Left hindlimb (tissue), 1 donor: ENCODE data around the gene APBA1.
A peak's percentile ranks its signal among the peaks of the same experiment; 100 is the strongest.

ENCODE experiments used
- DNase-seq: peaks from one replicate; pipeline ENCODE4 v3.0.0-alpha.2; 2018

APBA1 gene

GRCh38 chr9:69392826-69393225 lies 279.3 kb downstream of the APBA1 start:
- no peak for DNase-seq

DNA sequence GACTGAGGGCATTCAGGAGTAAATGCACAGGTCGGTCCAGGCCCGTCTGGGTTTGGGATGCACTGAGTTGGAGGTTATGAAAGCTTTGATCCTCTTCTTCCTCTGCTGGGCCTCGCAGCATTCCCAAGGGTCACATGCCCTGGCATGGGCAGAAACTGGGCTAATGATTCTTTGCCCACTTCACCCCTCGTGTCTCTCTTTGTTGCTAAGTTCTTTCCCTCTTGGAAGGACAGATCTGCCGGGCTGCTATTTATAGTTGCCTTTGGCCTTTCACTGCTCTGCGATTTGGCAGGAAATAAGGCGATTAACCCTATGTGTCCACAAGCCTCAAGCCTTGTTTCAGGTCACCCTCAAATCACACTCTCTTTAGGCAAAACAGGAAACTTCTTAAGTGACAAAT lies 280.2 kb downstream of the APBA1 start:
- no peak for DNase-seq

DNA sequence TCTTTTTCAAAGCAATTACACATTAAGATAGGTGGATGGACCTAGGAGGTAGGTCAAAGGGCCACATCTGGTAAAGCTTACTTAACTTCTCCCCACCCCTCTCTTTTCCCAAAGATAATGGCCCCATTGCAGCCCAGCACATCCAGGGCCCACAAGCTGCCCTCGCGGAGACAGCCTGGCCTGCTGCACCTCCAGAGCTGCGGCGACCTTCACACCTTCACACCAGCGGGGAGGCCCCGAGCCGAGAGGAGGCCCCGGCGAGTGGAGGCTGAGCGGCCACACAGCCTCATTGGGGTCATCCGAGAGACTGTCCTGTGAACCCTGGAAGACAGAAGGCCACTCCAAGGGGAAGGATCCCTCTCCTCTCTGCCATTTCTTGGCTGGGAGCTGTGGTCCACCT lies 280.7 kb downstream of the APBA1 start:
- no peak for DNase-seq

- no peak for DNase-seq
These were observed 282.7 kb downstream of the APBA1 start for GRCh38 chr9:69389437-69389995.

- no peak for DNase-seq
These were observed 283.6 kb downstream of the APBA1 start for GRCh38 chr9:69388596-69388995.

- DNase-seq = no peak
These were observed 285.5 kb downstream of the APBA1 start for GRCh38 chr9:69386651-69387050.

- no peak for DNase-seq
These were observed 286.6 kb downstream of the APBA1 start for GRCh38 chr9:69385581-69386033.

- DNase-seq = no peak
These were observed 290.0 kb downstream of the APBA1 start for GRCh38 chr9:69382135-69382534.

DNA sequence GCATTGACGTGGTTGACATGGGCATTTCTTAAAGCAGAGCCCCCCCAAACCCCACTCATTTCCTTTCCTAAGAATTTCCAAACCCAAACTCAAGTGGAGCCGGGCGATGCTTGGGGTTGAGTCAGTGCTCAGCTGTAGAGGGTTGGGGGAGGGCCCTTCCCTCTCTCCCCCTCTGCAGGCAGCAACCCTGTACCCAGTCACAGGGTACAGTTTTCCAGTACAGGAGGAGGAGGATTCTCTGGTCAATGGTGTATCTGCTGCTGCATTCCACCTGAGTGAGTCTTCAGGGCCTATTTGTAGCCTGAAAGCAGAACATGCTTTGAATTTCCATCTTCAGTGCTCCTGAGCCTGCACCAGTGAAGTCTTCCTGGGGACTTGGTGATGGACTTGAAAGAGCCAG lies 291.4 kb downstream of the APBA1 start:
- no peak for DNase-seq

DNA sequence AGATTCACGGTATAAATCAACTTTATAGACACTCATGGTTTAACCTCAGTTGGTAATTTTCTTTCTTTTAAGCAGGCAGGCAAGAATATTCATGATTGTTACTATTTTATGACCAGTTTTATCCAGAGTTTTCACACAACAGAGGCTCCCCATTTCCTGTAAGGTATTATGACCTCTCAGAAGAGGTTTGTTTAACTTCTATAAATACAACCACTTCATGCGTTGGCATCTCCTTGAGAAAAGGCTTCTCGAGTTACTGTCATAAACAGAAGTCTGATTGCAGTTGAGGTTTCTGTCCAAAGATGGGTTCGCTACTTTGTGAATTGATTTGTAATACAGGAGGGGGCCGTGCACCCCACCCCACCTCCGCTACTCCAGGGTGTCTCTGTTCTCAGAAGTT lies 291.9 kb downstream of the APBA1 start:
- no peak for DNase-seq

- peak; percentile 42 for DNase-seq
These were observed 292.7 kb downstream of the APBA1 start for GRCh38 chr9:69379270-69379982.

- no peak for DNase-seq
These were observed 294.2 kb downstream of the APBA1 start for GRCh38 chr9:69377981-69378380.
